Measurements from ENCODE around the gene CACNA2D1.

CACNA2D1 gene

DNA sequence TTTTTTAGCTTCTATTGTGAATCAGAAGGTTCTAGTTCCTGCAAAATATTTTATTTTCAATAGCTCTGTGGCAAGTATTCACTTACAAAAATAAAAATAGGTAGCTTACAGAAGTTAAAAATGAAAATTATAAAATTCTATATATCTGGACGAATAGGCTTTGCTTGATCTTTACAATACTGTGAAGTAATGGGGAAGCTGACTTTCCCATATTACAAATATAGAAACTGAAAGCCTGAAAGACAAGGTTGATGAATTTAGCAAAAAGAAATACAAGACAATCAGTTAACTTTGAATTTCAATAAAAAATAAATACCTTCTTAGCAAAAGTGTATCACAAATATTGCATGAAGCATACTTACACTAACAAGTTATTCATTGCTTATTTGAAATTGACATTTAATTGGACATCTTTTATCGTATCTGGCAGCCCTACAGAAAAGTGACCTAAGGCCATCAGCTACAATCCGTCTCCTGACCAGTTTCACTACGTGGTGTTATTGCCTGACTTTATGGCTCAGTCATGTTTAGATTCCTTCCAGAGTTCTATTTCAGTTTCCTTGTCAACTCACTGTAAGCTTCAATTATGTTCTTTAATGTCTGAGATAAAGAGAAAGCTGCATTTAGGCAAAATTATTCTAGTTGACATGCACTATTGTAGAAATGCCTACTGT lies 363.2 kb downstream of the CACNA2D1 start:
- H3K4me1 ChIP-seq (ENCODE audit: control insufficient read depth, insufficient read depth, low read length), result peaks cover 3% of the 10 kb centered on the region; the same call in 1 of the 2 replicates
- H3K9me3 ChIP-seq (ENCODE audit: control insufficient read depth, insufficient read depth, low read depth, low read length), result no peaks in the 10 kb centered on the region
- no peak overlapping the region for H3K4me3 ChIP-seq (ENCODE audit: low read depth, low read length)
- no peak overlapping the region for H3K27ac ChIP-seq (ENCODE audit: low read depth, low read length)
- no peaks in the 10 kb centered on the region for H3K27me3 ChIP-seq (ENCODE audit: control insufficient read depth, insufficient read depth, low read length)
- 0 out of 2 replicates have a peak, but pooled peaks cover 2% of the 10 kb centered on the region for H3K36me3 ChIP-seq (ENCODE audit: control insufficient read depth, insufficient read depth, low read length)
- H3K9ac ChIP-seq (ENCODE audit: low read length), result no peak overlapping the region

DNA sequence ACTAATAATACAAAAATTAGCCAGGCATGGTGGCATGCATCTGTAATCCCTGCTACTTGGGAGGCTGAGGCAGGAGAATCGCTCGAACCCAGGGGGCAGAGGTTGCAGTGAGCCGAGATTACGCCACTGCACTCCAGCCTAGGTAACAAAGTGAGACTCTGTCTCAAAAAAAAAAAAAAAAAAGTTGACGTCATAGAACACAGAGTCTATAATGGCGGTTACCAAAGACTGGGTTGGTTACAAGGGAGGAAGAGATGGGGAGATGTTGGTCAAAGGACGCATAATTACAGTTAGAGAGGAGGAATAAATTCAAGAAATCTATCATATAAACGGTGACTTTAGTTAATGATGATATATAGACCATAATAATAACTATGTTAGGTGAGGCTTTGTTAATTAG lies 364.1 kb downstream of the CACNA2D1 start:
- H3K9ac ChIP-seq (ENCODE audit: low read length), result no peak overlapping the region
- peaks cover 3% of the 10 kb centered on the region; the same call in 1 of the 2 replicates for H3K4me1 ChIP-seq (ENCODE audit: control insufficient read depth, insufficient read depth, low read length)
- H3K27ac ChIP-seq (ENCODE audit: low read depth, low read length), result no peak overlapping the region
- no peak overlapping the region for H3K4me3 ChIP-seq (ENCODE audit: low read depth, low read length)
- 0 out of 2 replicates have a peak, but pooled peaks cover 1% of the 10 kb centered on the region for H3K36me3 ChIP-seq (ENCODE audit: control insufficient read depth, insufficient read depth, low read length)
- H3K27me3 ChIP-seq (ENCODE audit: control insufficient read depth, insufficient read depth, low read length), result no peaks in the 10 kb centered on the region
- H3K9me3 ChIP-seq (ENCODE audit: control insufficient read depth, insufficient read depth, low read depth, low read length), result no peaks in the 10 kb centered on the region

DNA sequence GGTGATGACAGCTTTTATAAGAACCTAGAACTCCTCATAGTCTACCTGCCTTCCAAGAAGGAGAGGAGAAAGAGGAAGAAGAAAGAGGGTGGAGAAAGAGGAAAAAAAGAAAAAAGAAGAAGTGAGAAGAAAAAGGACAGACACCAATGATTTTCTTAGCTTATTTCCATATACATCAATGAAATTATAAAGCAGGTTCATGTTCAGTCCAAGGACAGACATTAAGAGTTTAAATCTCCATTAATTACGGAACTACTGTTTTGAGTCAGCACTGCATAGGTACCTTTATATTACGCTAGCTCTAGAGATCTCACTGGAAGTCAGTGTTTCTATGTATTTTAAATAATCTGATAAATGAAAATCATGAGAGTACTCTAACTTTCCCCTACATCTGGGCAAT lies 364.8 kb downstream of the CACNA2D1 start:
- Histone ChIP-seq H3K9ac (ENCODE audit: low read length) (no peak overlapping the region), H3K4me1 (ENCODE audit: control insufficient read depth, insufficient read depth, low read length) (peaks cover 3% of the 10 kb centered on the region; the same call in 1 of the 2 replicates), H3K4me3 (ENCODE audit: low read depth, low read length) (no peak overlapping the region), H3K9me3 (ENCODE audit: control insufficient read depth, insufficient read depth, low read depth, low read length) (no peaks in the 10 kb centered on the region), H3K36me3 (ENCODE audit: control insufficient read depth, insufficient read depth, low read length) (no peaks in the 10 kb centered on the region), H3K27ac (ENCODE audit: low read depth, low read length) (no peak overlapping the region), H3K27me3 (ENCODE audit: control insufficient read depth, insufficient read depth, low read length) (no peaks in the 10 kb centered on the region)

DNA sequence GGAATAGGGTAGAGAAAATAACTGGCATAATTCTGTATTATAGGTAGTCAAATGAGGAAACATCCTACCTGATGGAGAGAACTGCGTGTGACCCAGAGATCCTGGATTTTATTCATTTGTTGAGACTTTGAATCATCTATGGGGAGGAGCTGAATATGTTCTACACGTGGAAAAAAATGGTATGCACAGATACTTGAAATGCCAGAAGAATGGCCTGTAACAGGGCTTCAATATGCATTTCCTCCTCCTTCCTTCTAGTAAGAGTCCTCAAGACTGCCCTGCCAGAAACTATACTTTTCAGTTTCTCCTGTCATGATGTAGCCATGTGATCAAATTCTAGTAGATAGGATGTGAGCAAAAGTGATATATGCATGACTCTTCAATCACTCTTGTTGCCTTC lies 372.1 kb downstream of the CACNA2D1 start:
- H3K27me3 ChIP-seq (ENCODE audit: control insufficient read depth, insufficient read depth, low read length), result no peaks in the 10 kb centered on the region
- no peaks in the 10 kb centered on the region for H3K36me3 ChIP-seq (ENCODE audit: control insufficient read depth, insufficient read depth, low read length)
- H3K4me3 ChIP-seq (ENCODE audit: low read depth, low read length), result no peak overlapping the region
- peaks cover 3% of the 10 kb centered on the region; the same call in 1 of the 2 replicates for H3K4me1 ChIP-seq (ENCODE audit: control insufficient read depth, insufficient read depth, low read length)
- H3K9ac ChIP-seq (ENCODE audit: low read length), result no peak overlapping the region
- no peak overlapping the region for H3K27ac ChIP-seq (ENCODE audit: low read depth, low read length)
- H3K9me3 ChIP-seq (ENCODE audit: control insufficient read depth, insufficient read depth, low read depth, low read length), result no peaks in the 10 kb centered on the region

DNA sequence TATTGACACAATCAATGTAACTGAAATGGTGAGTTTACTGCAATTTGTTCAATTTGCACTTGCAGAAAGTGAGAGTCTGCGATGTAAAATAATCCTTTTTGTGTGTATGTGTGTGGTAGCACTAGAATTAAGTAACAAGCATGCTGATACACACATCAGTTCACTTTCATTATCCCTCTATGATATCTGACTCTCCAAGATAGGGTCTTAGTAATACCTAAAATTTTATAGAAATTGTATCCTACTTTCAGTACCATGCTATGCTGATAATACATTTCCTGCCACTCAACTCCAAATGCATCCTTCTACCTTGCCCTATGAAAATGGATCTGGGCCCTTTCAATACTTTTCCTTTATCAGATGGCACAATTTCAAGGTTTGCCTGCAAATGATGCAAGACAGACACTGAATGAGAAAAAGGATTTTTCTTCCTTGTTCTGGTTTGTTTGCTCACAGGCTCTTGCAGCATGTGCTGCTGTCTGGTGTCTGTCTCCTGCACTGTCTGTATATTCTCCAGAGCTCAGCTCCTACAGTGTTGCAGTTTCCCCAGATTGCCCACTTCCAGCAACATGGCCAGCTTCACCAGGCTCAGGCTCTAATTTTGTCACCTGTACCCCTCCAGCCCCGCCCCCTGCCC lies 375.8 kb downstream of the CACNA2D1 start:
- Histone ChIP-seq H3K4me1 (ENCODE audit: control insufficient read depth, insufficient read depth, low read length) (no peaks in the 10 kb centered on the region), H3K36me3 (ENCODE audit: control insufficient read depth, insufficient read depth, low read length) (no peaks in the 10 kb centered on the region), H3K27ac (ENCODE audit: low read depth, low read length) (no peak overlapping the region), H3K27me3 (ENCODE audit: control insufficient read depth, insufficient read depth, low read length) (no peaks in the 10 kb centered on the region), H3K4me3 (ENCODE audit: low read depth, low read length) (no peak overlapping the region), H3K9me3 (ENCODE audit: control insufficient read depth, insufficient read depth, low read depth, low read length) (no peaks in the 10 kb centered on the region), H3K9ac (ENCODE audit: low read length) (no peak overlapping the region)

DNA sequence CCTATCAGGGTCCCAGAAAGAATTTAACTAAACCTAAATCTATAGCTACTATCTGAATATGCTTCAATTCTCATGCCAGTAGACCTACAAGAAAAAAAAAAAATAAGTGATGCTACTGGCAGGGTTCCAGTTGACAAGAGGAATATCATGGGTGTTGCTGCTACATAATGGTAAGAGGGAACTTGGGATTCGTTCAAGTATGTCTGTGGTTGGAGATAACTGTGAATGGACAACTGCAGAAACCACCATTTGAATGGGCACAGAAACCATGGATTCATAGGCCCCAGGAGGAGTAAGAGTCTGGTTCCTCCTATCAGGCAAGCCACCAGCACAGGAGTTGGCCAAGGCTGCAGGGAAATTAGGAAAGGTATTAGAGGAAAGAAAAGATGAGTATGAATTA lies 386.1 kb downstream of the CACNA2D1 start:
- Histone ChIP-seq H3K4me3 (ENCODE audit: low read depth, low read length) (no peak overlapping the region), H3K27ac (ENCODE audit: low read depth, low read length) (no peak overlapping the region), H3K27me3 (ENCODE audit: control insufficient read depth, insufficient read depth, low read length) (no peaks in the 10 kb centered on the region), H3K9ac (ENCODE audit: low read length) (no peak overlapping the region), H3K36me3 (ENCODE audit: control insufficient read depth, insufficient read depth, low read length) (0 out of 2 replicates have a peak, but pooled peaks cover 2% of the 10 kb centered on the region), H3K4me1 (ENCODE audit: control insufficient read depth, insufficient read depth, low read length) (no peaks in the 10 kb centered on the region), H3K9me3 (ENCODE audit: control insufficient read depth, insufficient read depth, low read depth, low read length) (no peaks in the 10 kb centered on the region)

DNA sequence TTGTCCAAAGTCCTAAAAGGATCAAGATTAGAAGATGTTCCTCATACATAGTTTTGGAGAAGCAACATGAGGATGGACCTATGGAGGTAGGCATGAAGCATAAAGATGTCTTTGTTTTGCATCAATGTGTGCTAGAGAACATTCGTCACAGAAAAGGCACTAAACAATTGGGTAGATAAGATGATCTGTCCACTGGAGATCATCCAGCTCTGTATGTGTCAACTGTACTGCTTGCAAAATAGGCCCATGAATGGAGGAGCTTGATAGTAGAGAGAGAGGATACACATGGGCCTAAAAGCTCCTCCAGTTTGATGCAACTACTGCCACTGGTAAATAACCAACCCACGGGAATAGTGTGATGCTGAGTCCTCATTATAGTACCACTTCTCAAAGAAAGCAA lies 387.3 kb downstream of the CACNA2D1 start:
- no peaks in the 10 kb centered on the region for H3K4me1 ChIP-seq (ENCODE audit: control insufficient read depth, insufficient read depth, low read length)
- no peaks in the 10 kb centered on the region for H3K9me3 ChIP-seq (ENCODE audit: control insufficient read depth, insufficient read depth, low read depth, low read length)
- H3K9ac ChIP-seq (ENCODE audit: low read length), result no peak overlapping the region
- no peak overlapping the region for H3K4me3 ChIP-seq (ENCODE audit: low read depth, low read length)
- no peaks in the 10 kb centered on the region for H3K27me3 ChIP-seq (ENCODE audit: control insufficient read depth, insufficient read depth, low read length)
- no peak overlapping the region for H3K27ac ChIP-seq (ENCODE audit: low read depth, low read length)
- 0 out of 2 replicates have a peak, but pooled peaks cover 2% of the 10 kb centered on the region for H3K36me3 ChIP-seq (ENCODE audit: control insufficient read depth, insufficient read depth, low read length)

DNA sequence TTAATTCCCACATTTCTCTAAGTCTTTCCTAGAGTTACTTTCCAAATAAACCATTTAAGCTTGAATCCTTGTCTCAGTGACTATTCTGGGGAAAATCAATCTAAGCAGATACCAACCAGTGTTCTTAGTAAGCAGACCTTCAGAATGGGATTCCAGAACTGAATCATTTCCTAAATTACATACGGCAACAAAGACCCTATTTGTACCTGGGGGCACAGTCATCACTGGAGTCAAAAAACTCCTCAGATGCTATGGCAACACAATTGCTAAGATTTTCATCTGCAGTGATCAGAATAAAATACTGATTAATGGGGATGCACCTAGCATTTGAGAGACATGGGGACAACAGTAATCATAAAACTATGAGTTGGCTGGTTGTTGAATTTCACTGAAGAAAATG lies 389.0 kb downstream of the CACNA2D1 start:
- Histone ChIP-seq H3K27me3 (ENCODE audit: control insufficient read depth, insufficient read depth, low read length) (no peaks in the 10 kb centered on the region), H3K27ac (ENCODE audit: low read depth, low read length) (no peak overlapping the region), H3K4me3 (ENCODE audit: low read depth, low read length) (no peak overlapping the region), H3K36me3 (ENCODE audit: control insufficient read depth, insufficient read depth, low read length) (0 out of 2 replicates have a peak, but pooled peaks cover 2% of the 10 kb centered on the region), H3K9me3 (ENCODE audit: control insufficient read depth, insufficient read depth, low read depth, low read length) (no peaks in the 10 kb centered on the region), H3K4me1 (ENCODE audit: control insufficient read depth, insufficient read depth, low read length) (no peaks in the 10 kb centered on the region; the same call in 1 of the 2 replicates), H3K9ac (ENCODE audit: low read length) (no peak overlapping the region)

DNA sequence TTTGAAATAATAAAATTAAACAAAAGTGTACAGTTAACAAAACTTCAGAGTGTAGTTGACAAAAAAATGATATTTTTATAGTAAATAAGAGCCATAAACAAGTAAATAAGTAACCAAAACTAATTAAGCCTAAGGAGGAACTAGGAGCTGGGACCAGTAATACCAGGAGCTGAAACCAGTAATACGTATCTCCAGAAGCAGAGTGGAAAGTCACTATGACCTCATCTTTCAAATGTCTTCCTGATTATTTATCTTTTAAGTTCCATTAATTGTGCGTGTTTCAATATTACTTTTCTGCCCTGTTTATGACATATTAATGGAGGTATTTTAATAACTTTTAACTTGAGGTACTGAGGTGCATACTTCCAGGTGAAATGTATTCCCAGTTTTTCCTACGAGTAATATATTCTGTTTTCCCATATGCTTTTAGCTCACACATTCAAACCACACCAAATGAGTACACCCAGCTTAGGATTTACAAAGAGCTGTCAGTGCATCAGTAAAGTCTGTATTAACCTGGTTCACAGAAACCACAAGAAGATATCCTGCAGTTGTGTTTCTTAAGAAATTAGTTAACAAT lies 390.0 kb downstream of the CACNA2D1 start:
- no peaks in the 10 kb centered on the region; the same call in 1 of the 2 replicates for H3K4me1 ChIP-seq (ENCODE audit: control insufficient read depth, insufficient read depth, low read length)
- no peaks in the 10 kb centered on the region for H3K9me3 ChIP-seq (ENCODE audit: control insufficient read depth, insufficient read depth, low read depth, low read length)

DNA sequence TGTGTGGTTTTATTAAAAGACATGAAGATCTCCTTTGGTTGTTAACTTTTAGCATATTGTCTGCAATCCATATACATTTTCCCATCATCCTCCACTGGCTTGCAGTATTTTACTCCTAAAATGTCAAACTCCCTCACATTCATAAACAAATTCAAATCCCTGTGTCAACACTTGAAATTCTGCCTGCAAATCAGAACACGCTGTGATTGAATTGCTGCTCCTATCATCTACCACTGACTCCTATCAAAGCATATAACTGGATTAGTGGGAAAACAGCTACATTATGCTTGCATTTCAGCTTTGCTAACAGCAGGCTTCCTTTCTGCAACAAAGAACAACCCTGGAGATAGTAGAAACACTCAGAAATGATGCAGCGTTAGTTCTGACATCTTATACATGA lies 392.0 kb downstream of the CACNA2D1 start:
- no peak overlapping the region for H3K9ac ChIP-seq (ENCODE audit: low read length)
- no peak overlapping the region for H3K4me3 ChIP-seq (ENCODE audit: low read depth, low read length)
- no peaks in the 10 kb centered on the region for H3K27me3 ChIP-seq (ENCODE audit: control insufficient read depth, insufficient read depth, low read length)
- no peak overlapping the region for H3K27ac ChIP-seq (ENCODE audit: low read depth, low read length)
- H3K36me3 ChIP-seq (ENCODE audit: control insufficient read depth, insufficient read depth, low read length), result 0 out of 2 replicates have a peak, but pooled peaks cover 2% of the 10 kb centered on the region
- no peaks in the 10 kb centered on the region; the same call in 1 of the 2 replicates for H3K4me1 ChIP-seq (ENCODE audit: control insufficient read depth, insufficient read depth, low read length)
- H3K9me3 ChIP-seq (ENCODE audit: control insufficient read depth, insufficient read depth, low read depth, low read length), result no peaks in the 10 kb centered on the region

More for the DNA sequence above, 390.0 kb downstream of the CACNA2D1 start:
- Histone ChIP-seq H3K9ac (ENCODE audit: low read length) (no peak overlapping the region), H3K4me3 (ENCODE audit: low read depth, low read length) (no peak overlapping the region), H3K36me3 (ENCODE audit: control insufficient read depth, insufficient read depth, low read length) (0 out of 2 replicates have a peak, but pooled peaks cover 2% of the 10 kb centered on the region), H3K27ac (ENCODE audit: low read depth, low read length) (no peak overlapping the region), H3K27me3 (ENCODE audit: control insufficient read depth, insufficient read depth, low read length) (no peaks in the 10 kb centered on the region)

DNA sequence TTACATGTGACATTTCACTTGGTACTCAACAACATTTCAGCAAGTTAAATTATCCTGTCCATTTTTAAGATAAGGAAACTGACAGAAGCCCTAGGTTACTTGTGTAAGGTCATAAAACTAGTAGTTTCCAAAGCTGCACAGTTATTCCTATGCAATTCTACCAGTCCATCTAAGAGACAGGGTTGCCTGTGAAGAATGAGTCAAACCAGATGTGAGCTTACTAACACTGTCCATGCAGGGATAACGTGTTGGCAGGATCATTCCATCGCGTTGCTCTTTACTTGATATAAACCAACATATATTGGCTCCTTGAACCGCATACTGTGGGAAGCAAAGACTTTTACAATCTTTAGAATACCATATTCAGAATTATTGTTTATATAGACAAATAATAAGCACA lies 392.8 kb downstream of the CACNA2D1 start:
- Histone ChIP-seq H3K4me3 (ENCODE audit: low read depth, low read length) (no peak overlapping the region), H3K9ac (ENCODE audit: low read length) (no peak overlapping the region), H3K4me1 (ENCODE audit: control insufficient read depth, insufficient read depth, low read length) (no peaks in the 10 kb centered on the region; the same call in 1 of the 2 replicates), H3K27me3 (ENCODE audit: control insufficient read depth, insufficient read depth, low read length) (no peaks in the 10 kb centered on the region), H3K36me3 (ENCODE audit: control insufficient read depth, insufficient read depth, low read length) (no peaks in the 10 kb centered on the region), H3K27ac (ENCODE audit: low read depth, low read length) (no peak overlapping the region), H3K9me3 (ENCODE audit: control insufficient read depth, insufficient read depth, low read depth, low read length) (no peaks in the 10 kb centered on the region)

All from HUES6 (cell line).